SK-N-SH treated with all-trans-retinoic acid at 6 μM for 48 hours (cell line): ENCODE measurements around the gene NCBP2L.

ENCODE experiments used
- POU6F1 ChIP-seq: fragments of 250-450 bp; sonication (Bioruptor Pico); IDR thresholded peaks from 2 replicates; pipeline ENCODE4 v1.8.0; 2021; ENCODE audit warnings: low read depth, mild to moderate bottlenecking, moderate library complexity, borderline replicate concordance
- RARB ChIP-seq: fragments of 250-450 bp; sonication (Bioruptor Pico); IDR thresholded peaks from 2 replicates; pipeline ENCODE4 v1.8.0; 2021; ENCODE audit warnings: mild to moderate bottlenecking, moderate library complexity

GRCh38 chrX:107744868-107745267 lies 32.7 kb upstream of the NCBP2L start:
- TF ChIP-seq RARB (CRISPR knock-in tag) (no peak), POU6F1 (CRISPR knock-in tag) (no peak)
